GM21529 (cell line): ENCODE measurements around the gene DHDH.

Experiments used
- ATAC-seq: cut with Tn5 transposase; IDR thresholded peaks from one replicate; pipeline ENCODE4 v1.9.1; 2021; ENCODE audit not compliant: unreplicated experiment

Gene DHDH

GRCh38 chr19:48965806-48966540 lies 32.5 kb downstream of the DHDH start:
- ATAC-seq = no peak

DNA sequence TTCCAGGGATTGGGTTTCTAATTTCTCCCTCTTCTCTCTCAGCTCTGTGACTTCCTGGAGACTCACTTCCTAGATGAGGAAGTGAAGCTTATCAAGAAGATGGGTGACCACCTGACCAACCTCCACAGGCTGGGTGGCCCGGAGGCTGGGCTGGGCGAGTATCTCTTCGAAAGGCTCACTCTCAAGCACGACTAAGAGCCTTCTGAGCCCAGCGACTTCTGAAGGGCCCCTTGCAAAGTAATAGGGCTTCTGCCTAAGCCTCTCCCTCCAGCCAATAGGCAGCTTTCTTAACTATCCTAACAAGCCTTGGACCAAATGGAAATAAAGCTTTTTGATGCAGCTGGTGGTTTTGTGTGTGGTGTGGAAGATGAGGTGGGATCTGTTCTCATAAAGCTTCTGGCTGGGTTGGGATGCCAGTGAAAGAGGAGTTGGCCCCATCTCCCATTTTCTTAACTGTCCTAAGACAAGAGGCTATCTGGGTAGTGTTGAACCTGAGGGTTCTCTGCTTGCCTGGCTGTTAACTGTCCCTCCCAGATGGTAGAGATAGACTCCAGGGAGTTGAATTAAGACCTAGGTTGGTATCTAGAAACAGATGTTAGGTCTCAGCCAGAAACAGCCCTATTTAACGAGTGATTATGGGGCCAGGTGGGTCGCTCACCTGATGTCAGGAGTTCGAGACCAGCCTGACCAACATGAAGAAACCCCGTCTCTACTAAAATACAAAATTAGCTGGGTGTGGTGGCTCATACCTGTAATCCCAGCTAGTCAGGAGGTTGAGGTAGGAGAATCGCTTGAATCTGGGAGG lies 33.2 kb downstream of the DHDH start:
- ATAC-seq = no peak

GRCh38 chr19:48967346-48968178 lies 34.1 kb downstream of the DHDH start:
- ATAC-seq = no peak

DNA sequence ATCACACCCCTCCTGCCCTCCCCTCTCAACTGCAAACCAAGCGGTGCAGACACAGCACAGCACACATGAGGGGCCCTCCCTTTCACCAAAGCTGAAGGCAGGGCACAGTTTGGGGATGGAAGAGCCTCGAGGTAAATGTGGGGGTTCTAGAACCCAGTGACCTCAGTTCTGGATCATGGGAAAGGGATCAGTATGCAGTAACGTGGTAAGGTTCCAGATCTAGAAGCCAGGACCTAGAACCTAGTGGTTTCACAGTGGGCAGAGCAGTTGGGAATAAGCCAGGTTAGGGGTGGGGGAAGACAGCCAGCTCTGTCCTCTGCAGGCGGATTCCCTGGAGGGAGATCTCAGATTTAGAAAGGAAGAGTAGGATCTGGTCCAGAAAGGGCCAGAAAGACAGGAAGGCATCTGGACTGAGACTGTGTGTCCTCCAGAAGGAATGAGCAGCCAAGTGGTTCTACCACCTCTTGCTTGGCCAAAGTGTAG lies 34.7 kb downstream of the DHDH start:
- ATAC-seq = no peak

DNA sequence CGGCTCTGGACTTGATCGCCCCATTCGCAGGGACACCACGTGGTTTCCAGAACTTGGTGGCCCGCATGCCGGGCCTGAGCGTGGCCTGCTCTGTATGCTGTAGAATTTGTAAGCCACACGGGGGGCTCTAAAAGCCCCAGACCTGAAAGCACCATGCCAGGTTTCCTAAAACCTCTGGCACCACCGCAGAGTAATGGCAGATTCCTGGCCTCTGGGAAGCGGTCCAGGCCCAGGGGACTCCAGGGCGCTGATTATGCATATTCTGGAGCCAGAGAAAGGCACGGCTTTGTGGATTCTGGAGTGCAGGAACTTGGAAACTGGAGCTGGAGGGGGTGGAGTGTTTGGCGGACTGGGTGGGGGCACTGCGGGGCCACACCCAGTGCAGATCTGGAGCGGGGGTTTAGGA lies 35.3 kb downstream of the DHDH start:
- ATAC-seq = no peak

GRCh38 chr19:48969276-48970138 lies 36.0 kb downstream of the DHDH start:
- no peak for ATAC-seq

- no peak for ATAC-seq
Measured at GRCh38 chr19:48970139-48970766, 36.8 kb downstream of the DHDH start.

- no peak for ATAC-seq
Measured at GRCh38 chr19:48970923-48971395, 37.5 kb downstream of the DHDH start.

DNA sequence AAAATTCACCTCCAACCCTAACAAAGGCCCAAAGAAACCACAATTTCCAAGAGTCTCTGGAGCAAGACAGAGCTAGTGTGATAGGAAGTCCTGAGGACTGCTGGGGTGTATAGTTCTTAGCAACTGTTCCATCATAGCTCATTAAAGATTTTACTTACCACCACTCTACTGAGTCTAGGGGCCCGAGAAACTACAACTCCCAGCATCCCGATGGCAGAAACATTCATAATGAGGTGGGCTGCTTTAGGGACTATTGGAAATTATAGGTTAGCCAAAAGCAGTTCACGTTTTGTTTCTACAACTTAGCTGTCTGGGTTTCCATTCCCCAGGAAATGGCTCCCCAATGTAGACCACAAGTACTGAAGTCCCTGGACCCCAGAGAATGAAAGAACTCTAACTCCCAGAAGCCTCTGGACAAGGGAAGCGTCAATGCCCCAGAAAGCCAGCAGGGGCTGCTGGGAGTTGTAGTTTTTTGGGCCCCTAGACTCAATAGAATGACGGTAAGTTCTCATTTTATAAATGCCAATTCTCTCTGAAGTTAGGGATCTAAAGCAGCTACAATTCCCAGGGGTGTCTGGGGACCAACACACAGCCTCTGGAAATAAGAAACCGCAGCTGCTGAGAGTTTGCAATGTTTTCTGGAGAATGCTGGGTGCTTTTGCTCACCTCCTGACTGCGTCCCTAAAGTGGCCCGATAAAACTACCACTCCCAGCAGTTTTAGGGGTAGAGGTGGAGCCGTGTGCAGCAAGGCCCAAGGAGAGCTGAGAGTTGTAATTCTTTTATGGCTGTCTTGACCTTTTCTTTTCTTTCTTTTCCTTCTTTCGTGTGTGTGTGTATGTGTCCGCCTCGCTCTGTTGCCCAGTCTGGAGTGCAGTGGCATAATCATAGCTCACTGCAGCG lies 42.7 kb downstream of the DHDH start:
- ATAC-seq = no peak

GRCh38 chr19:48977061-48977460 lies 43.6 kb downstream of the DHDH start:
- ATAC-seq = no peak

DNA sequence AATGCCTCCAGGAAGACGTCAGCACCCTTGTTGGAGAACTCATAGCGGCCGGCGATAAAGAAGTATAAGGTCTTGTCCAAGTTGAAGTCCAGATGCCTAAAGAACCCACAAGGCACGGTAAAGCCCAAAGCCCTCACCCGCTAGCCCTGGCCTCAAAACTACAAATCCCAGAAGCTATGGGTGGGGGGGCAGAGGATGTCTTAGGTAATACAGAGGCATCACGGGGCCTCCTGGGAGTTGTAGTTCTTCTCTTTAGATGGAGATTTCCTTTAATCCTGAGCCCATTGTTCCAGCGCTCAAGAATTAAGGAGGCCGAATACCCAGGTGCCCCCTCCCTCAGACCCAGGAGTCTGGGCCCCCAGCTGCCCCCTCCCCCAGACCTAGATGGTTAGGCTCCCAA lies 48.8 kb downstream of the DHDH start:
- ATAC-seq = no peak

DNA sequence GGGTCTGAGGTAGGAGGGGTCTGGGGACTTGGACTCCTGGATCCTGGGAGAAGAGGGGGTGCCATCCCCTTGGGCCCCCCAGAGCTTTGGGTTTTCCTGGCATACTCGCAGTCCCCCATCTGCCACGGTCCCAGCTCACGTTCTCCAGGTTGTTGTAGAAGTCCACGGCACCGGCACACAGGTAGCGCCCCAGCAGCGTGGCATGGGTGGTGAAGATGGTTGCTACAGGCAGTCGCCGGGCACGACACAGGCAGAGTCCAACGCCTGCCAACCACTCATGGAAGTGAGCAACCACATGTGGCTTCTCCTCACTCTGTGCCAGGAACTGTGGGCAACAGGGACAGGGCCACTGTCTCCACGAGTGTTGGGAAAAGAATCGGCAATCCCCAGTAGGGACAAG lies 52.2 kb downstream of the DHDH start:
- ATAC-seq = no peak

DNA sequence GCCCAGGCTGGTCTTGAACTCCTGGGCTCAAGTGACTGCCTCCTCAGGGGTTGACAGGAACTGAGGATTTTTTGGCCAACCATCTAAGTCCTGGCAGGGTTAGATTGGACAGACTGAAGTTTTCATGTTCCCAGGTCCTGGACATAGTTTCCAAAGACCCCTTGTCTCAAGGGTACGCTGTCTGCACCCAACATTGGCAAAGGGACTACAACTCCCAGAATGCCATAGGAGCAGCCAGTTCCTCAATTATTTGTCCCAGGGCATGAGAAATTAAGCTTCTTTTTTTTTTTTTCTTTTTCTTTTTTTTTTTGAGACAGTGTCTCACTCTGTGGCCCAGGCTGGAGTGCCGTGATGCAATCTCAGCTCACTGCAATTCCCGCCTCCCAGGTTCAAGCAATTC lies 52.7 kb downstream of the DHDH start:
- no peak for ATAC-seq

GRCh38 chr19:48987323-48987722 lies 53.8 kb downstream of the DHDH start:
- ATAC-seq = no peak

- ATAC-seq = no peak
Measured at GRCh38 chr19:48988286-48988685, 54.8 kb downstream of the DHDH start.

DNA sequence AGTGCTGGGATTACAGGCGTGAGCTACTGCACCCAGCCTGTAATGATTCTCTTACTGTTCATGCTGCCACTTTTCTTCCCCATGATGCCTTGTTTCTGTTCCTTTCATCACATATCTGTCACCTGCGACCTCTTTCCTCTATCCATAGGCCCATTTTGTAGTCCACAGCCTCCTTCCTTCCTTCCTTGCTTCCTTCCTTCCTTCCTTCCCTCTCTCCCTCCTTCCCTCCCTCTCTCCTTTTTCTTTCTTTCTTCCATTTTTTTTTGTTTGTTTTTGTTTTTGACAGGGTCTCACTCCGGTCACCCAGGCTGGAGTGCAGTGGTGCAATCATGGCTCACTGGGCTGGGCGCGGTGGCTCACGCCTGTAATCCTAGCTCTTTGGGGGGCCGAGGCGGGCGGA lies 55.4 kb downstream of the DHDH start:
- ATAC-seq = no peak

DNA sequence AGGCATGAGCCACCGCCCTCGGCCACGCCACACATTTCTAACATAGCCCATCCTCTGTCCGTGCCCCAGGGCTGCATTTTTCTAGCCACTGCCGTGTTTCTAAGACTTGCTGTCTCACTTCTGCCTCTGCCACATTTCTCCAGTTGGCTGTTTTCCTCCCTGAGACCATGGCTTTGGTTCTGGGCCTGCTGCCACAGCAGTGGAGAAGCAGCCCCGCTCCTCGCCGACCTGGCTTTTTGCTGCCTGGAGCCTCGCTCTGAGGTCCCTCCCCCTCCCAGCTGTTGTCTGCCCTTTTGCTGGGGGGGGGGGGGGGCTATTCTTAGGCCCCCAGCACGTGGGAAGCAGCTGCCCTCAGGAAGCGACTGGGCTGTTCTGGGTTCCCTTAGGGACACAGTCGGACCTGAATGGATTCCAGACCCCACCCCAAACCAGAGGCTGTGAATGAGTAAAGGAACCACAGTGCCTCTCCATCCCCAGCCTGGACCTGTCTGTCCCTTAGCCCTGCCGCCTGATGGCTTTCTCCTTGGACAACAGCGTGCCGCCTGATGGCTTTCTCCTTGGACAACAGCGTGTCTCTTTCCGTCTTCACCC lies 56.3 kb downstream of the DHDH start:
- no peak for ATAC-seq

- ATAC-seq = no peak
Measured at GRCh38 chr19:48990400-48990799, 56.9 kb downstream of the DHDH start.
